MM.1S (cell line): ENCODE measurements around the gene DDI1.

Source experiments
- EZH2phosphoT487 ChIP-seq: fragments of 300-600 bp; sonication (generic); IDR thresholded peaks from 2 replicates; pipeline ENCODE4 v1.6.1; 2018; ENCODE audit warnings: antibody characterized with exemption, low read length
- TF ChIP-seq, protein P1 (sequence below): fragments of 300-600 bp; sonication (generic); IDR thresholded peaks from 2 replicates; pipeline ENCODE4 v1.5.1; 2016; ENCODE audit warnings: antibody characterized with exemption, low read length, mixed read lengths

DNA sequence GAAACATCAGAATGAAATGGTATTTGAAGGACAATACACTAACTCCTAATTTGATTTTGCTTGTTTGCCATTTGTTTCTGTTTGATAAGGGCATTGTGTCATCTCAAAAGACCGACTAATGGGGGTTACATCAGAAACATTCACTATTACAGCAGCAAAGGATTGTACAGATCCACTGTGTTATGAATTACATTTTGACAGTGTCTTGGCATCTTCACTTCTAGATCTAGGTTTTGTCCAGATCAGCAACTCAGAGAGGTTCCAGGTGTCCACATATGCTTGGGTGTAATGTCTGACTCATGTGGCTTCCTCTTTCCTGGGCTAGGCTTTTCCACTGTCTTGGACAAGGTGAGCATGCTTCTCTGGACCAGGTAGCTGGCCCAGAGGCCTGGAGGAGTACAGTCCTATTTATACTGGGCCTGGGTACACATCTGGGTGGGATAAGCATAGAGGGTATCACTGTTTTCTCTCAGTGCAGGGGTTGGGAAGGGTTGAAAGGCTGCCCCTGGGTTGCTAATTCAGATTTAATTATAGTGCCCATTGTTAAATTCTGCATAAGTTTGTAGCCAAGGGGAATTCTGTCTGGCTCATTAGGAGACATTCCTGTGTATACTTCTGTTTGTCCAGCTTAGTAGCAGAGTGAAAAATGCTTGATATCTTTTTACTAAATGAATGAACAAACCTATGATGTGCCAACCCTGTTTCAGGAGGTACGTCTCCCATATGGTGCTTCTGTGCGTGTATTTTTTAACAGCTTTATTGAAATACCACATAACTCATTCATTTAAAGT, 23.8 kb downstream of the DDI1 start:
- TF ChIP-seq, protein P1, sequence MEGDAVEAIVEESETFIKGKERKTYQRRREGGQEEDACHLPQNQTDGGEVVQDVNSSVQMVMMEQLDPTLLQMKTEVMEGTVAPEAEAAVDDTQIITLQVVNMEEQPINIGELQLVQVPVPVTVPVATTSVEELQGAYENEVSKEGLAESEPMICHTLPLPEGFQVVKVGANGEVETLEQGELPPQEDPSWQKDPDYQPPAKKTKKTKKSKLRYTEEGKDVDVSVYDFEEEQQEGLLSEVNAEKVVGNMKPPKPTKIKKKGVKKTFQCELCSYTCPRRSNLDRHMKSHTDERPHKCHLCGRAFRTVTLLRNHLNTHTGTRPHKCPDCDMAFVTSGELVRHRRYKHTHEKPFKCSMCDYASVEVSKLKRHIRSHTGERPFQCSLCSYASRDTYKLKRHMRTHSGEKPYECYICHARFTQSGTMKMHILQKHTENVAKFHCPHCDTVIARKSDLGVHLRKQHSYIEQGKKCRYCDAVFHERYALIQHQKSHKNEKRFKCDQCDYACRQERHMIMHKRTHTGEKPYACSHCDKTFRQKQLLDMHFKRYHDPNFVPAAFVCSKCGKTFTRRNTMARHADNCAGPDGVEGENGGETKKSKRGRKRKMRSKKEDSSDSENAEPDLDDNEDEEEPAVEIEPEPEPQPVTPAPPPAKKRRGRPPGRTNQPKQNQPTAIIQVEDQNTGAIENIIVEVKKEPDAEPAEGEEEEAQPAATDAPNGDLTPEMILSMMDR = no peak
- no peak for TF ChIP-seq EZH2phosphoT487
